HCT116 (cell line): ENCODE data around the gene OTUD3. TPM values are rescaled to one million over a fixed set of nuclear protein-coding genes. Genes with fewer than 3 reads are reported as not detected.

Source experiments
- ATAC-seq: fragments of 200-7000 bp; cut with Tn5 transposase; 2 replicates; pipeline ENCODE4 v1.9.1; 2020; ENCODE audit warnings: mild to moderate bottlenecking, moderate library complexity
- BruUV-seq: library from RNA; stranded (reverse); fragments of 400-500 nt; replicated peaks from 2 replicates; lab custom pipeline; 2021; lab: Mats Ljungman, UMichigan
- CTCF ChIA-PET: fragments of 300-600 bp; sonication (Branson Sonifier 250); formaldehyde crosslinking; loops from one replicate; lab custom pipeline; 2021; ENCODE audit warnings: antibody characterized with exemption; lab: Charles Lee
- POLR2A ChIA-PET: fragments of 300-600, 350-600 bp; sonication (Branson Sonifier 250); formaldehyde crosslinking; loops from one replicate; lab custom pipeline; 2021; ENCODE audit warnings: antibody characterized with exemption; lab: Charles Lee
- RAD21 ChIA-PET, 2 experiments: fragments of 300-600 bp; sonication (Branson Sonifier 250); formaldehyde crosslinking; loops; one replicate each; lab custom pipeline; 2023; ENCODE audit warnings: low total read pairs in 2 of 2; ENCODE audit not compliant: uncharacterized antibody in 2 of 2, unreplicated experiment in 2 of 2, low non-redundant PET in 1 of 2; lab: Charles Lee
- DNase-seq: peaks from one replicate; pipeline ENCODE4 v3.0.0-alpha.2; 2010; ENCODE audit warnings: low read depth, low spot score
- H2AFZ ChIP-seq: fragments of 200-600 bp; shearing (Covaris generic), sonication (generic); 2 replicates; pipeline ENCODE4 v1.6.1; 2017; ENCODE audit warnings: low read depth, mixed run types, mixed read lengths, antibody characterized with exemption, low read length; ENCODE audit not compliant: poor library complexity, severe bottlenecking
- H3K27ac ChIP-seq: 2 replicates; pipeline ENCODE4 v1.5.1; 2012; ENCODE audit warnings: low read depth, low read length
- H3K27me3 ChIP-seq: fragments of 200-600 bp; sonication (generic); 2 replicates; pipeline ENCODE4 v1.6.1; 2016; ENCODE audit warnings: mixed run types, low read length, mixed read lengths; ENCODE audit not compliant: insufficient read depth
- H3K36me3 ChIP-seq, 2 experiments: fragments of 200-500 bp in 1 of 2; fragments of 200-600 bp in 1 of 2; sonication (Bioruptor generic) in 1 of 2; sonication (generic) in 1 of 2; 2 replicates each; pipeline versions ENCODE4 v1.5.1 to v1.6.1; 2014 to 2016; ENCODE audit warnings: low read length in 2 of 2, inconsistent platforms in 1 of 2, mixed read lengths in 1 of 2, mixed run types in 1 of 2; ENCODE audit not compliant: insufficient read depth in 2 of 2, control insufficient read depth in 1 of 2
- H3K4me1 ChIP-seq, 2 experiments: fragments of 200-600 bp in 1 of 2; sonication (generic) in 1 of 2; 2 replicates each; pipeline versions ENCODE4 v1.5.1 to v1.6.1; 2012 to 2017; ENCODE audit warnings: low read length in 2 of 2, inconsistent platforms in 1 of 2, mild to moderate bottlenecking in 1 of 2, mixed read lengths in 1 of 2, mixed run types in 1 of 2, moderate library complexity in 1 of 2; ENCODE audit not compliant: insufficient read depth in 2 of 2, control insufficient read depth in 1 of 2
- H3K4me2 ChIP-seq: fragments of 200-600 bp; sonication (generic); 2 replicates; pipeline ENCODE4 v1.6.1; 2017; ENCODE audit warnings: mixed run types, low read length, mixed read lengths
- H3K4me3 ChIP-seq, 2 experiments: fragments of 200-600 bp in 1 of 2; sonication (generic) in 1 of 2; replicated peaks in 1 of 2; 2 replicates each; pipeline ENCODE4 v1.5.1; 2011 to 2016; ENCODE audit warnings: low read length in 2 of 2, control low read depth in 1 of 2, low read depth in 1 of 2, mild to moderate bottlenecking in 1 of 2, mixed read lengths in 1 of 2, mixed run types in 1 of 2
- H3K79me2 ChIP-seq: fragments of 200-600 bp; sonication (generic); 2 replicates; pipeline ENCODE4 v1.6.1; 2017; ENCODE audit warnings: mild to moderate bottlenecking, mixed run types, low read length, moderate library complexity, mixed read lengths; ENCODE audit not compliant: insufficient read depth
- H3K9ac ChIP-seq: fragments of 200-600 bp; sonication (generic); 2 replicates; pipeline ENCODE4 v1.6.1; 2016; ENCODE audit warnings: low read length, mixed read lengths
- H3K9me2 ChIP-seq: fragments of 200-600 bp; sonication (generic), shearing (Covaris generic); 2 replicates; pipeline ENCODE4 v1.6.1; 2017; ENCODE audit warnings: mixed run types, mild to moderate bottlenecking, moderate library complexity; ENCODE audit not compliant: insufficient read depth
- H3K9me3 ChIP-seq, 2 experiments: fragments of 200-500 bp in 1 of 2; fragments of 200-600 bp in 1 of 2; sonication (Bioruptor generic) in 1 of 2; sonication (generic) in 1 of 2; 2 replicates each; pipeline ENCODE4 v1.6.1; 2014 to 2017; ENCODE audit warnings: low read length in 2 of 2, mixed read lengths in 2 of 2, inconsistent platforms in 1 of 2, low read depth in 1 of 2, mild to moderate bottlenecking in 1 of 2, mixed run types in 1 of 2, moderate library complexity in 1 of 2; ENCODE audit not compliant: control insufficient read depth in 1 of 2, insufficient read depth in 1 of 2
- H4K20me1 ChIP-seq: fragments of 200-600 bp; sonication (generic), shearing (Covaris generic); 2 replicates; pipeline ENCODE4 v1.6.1; 2017; ENCODE audit warnings: mixed run types, mild to moderate bottlenecking, moderate library complexity; ENCODE audit not compliant: insufficient read depth
- ATF3 ChIP-seq: IDR thresholded peaks from 2 replicates; pipeline ENCODE4 v1.6.1; 2012
- CBX3 ChIP-seq: IDR thresholded peaks from 2 replicates; pipeline ENCODE4 v1.6.1; 2012; ENCODE audit warnings: low read depth
- EGR1 ChIP-seq: IDR thresholded peaks from 2 replicates; pipeline ENCODE4 v1.6.1; 2012; ENCODE audit warnings: low read depth
- ELF1 ChIP-seq: IDR thresholded peaks from 2 replicates; pipeline ENCODE4 v1.6.1; 2012; ENCODE audit warnings: low read depth, borderline replicate concordance
- EZH2 ChIP-seq: fragments of 200-600 bp; sonication (generic); IDR thresholded peaks from 2 replicates; pipeline ENCODE4 v1.6.1; 2017; ENCODE audit warnings: antibody characterized with exemption, mixed run types
- EZH2phosphoT487 ChIP-seq: fragments of 200-600 bp; IDR thresholded peaks from 2 replicates; pipeline ENCODE4 v1.6.1; 2018; ENCODE audit warnings: antibody characterized with exemption, borderline replicate concordance
- FOSL1 ChIP-seq: IDR thresholded peaks from 2 replicates; pipeline ENCODE4 v1.6.1; 2012; ENCODE audit warnings: low read depth
- MAX ChIP-seq: IDR thresholded peaks from 2 replicates; pipeline ENCODE4 v1.6.1; 2012
- POLR2A ChIP-seq: IDR thresholded peaks from 2 replicates; pipeline ENCODE4 v1.7.0; 2011; ENCODE audit warnings: borderline replicate concordance; ENCODE audit not compliant: insufficient read depth, insufficient read length; ENCODE audit errors: extremely low read depth
- POLR2AphosphoS5 ChIP-seq: IDR thresholded peaks from 2 replicates; pipeline ENCODE4 v1.6.1; 2011; ENCODE audit warnings: mild to moderate bottlenecking, low read depth, low read length, moderate library complexity
- RAD21 ChIP-seq: IDR thresholded peaks from 2 replicates; pipeline ENCODE4 v1.6.1; 2012; ENCODE audit warnings: low read depth, mild to moderate bottlenecking
- SIN3A ChIP-seq: IDR thresholded peaks from 2 replicates; pipeline ENCODE4 v1.6.1; 2012; ENCODE audit warnings: low read depth
- SP1 ChIP-seq: IDR thresholded peaks from 2 replicates; pipeline ENCODE4 v1.6.1; 2012; ENCODE audit warnings: low read depth
- SRF ChIP-seq: IDR thresholded peaks from 2 replicates; pipeline ENCODE4 v1.6.1; 2012; ENCODE audit warnings: low read depth
- ZFX ChIP-seq: fragments of 450-650 bp; IDR thresholded peaks from 2 replicates; pipeline ENCODE4 v1.6.1; 2017
- ZNF274 ChIP-seq: fragments of 200-500 bp; sonication (Bioruptor generic); IDR thresholded peaks from 2 replicates; pipeline ENCODE4 v1.6.1; 2014; ENCODE audit warnings: mild to moderate bottlenecking, low read depth, low read length, inconsistent platforms
- intact Hi-C: fragments of 100-400 bp; cut with micrococcal nuclease; formaldehyde crosslinking; loops from 2 replicates; pipeline ENCODE4 v1.10.0; 2022
- total RNA-seq: library from RNA; stranded (reverse); gene quantifications from one replicate; pipeline ENCODE4 v1.2.1, GENCODE V29; 2021; ENCODE audit not compliant: unreplicated experiment

OTUD3 gene
- total RNA-seq, 1 experiment from 2014 or later = 15.0 TPM

- Histone ChIP-seq H3K4me3 (no peak overlapping the region), H3K4me2 (no peak overlapping the region), H3K9me3 (no peaks in the 10 kb centered on the region), H3K36me3 (no peaks in the 10 kb centered on the region), H4K20me1 (no peaks in the 10 kb centered on the region), H3K79me2 (no peaks in the 10 kb centered on the region), H3K9ac (no peak overlapping the region), H3K27me3 (no peaks in the 10 kb centered on the region), H3K4me1 (no peaks in the 10 kb centered on the region), H3K9me2 (no peaks in the 10 kb centered on the region), H2AFZ (no peak overlapping the region), H3K27ac (no peak overlapping the region)
- TF ChIP-seq EGR1 = no peak
- TF ChIP-seq SRF = no peak
- no peak for TF ChIP-seq ZNF274
- TF ChIP-seq EZH2 = no peak
- no peak for TF ChIP-seq FOSL1
- TF ChIP-seq POLR2AphosphoS5 = no peak
- TF ChIP-seq ATF3 = no peak
- TF ChIP-seq ZFX = no peak
- no peak for TF ChIP-seq EZH2phosphoT487
- no peak for TF ChIP-seq RAD21
- no peak for TF ChIP-seq ELF1
- no peak for TF ChIP-seq CBX3
- TF ChIP-seq SP1 = no peak
- TF ChIP-seq MAX = no peak
- intact Hi-C loops = no loop called here
- ChIA-PET POLR2A (no interaction called here), CTCF (no interaction called here), RAD21 (no interaction called here)
- no peak for ATAC-seq
- DNase-seq = no peak
- no TSS peak for BruUV-seq
Measured at GRCh38 chr1:19942088-19942487, 59.9 kb downstream of the OTUD3 start.

- H3K4me1 ChIP-seq = no peaks in the 10 kb centered on the region
- H3K36me3 ChIP-seq = no peaks in the 10 kb centered on the region
- no peak overlapping the region for H3K27ac ChIP-seq
- H4K20me1 ChIP-seq = no peaks in the 10 kb centered on the region
- no TSS peak for BruUV-seq
- no peaks in the 10 kb centered on the region for H3K79me2 ChIP-seq
- DNase-seq (no peak), ATAC-seq (no peak)
- H3K4me3 ChIP-seq = no peak overlapping the region
- no peaks in the 10 kb centered on the region for H3K27me3 ChIP-seq
- no peaks in the 10 kb centered on the region for H3K9me2 ChIP-seq
- CTCF ChIA-PET = no interaction called here
- H2AFZ ChIP-seq = no peak overlapping the region
- no peak overlapping the region for H3K9ac ChIP-seq
- intact Hi-C loops = no loop called here
- RAD21 ChIA-PET = no interaction called here
- POLR2A ChIA-PET = no interaction called here
- H3K9me3 ChIP-seq = no peaks in the 10 kb centered on the region
- H3K4me2 ChIP-seq = no peak overlapping the region
- TF ChIP-seq SIN3A (no peak), FOSL1 (no peak), EZH2phosphoT487 (no peak), POLR2AphosphoS5 (no peak), SP1 (no peak), ATF3 (no peak), CBX3 (no peak), POLR2A (no peak)
Measured at GRCh38 chr1:19942657-19943056, 60.5 kb downstream of the OTUD3 start.
